Measurements from ENCODE around the gene ALAS1. TPM values are rescaled to one million over a fixed set of nuclear protein-coding genes. Genes with fewer than 3 reads are reported as not detected.

Gene ALAS1
- total RNA-seq, 1 experiment from 2014 or later = 89.4 TPM

- no peak for DNase-seq (ENCODE audit: low read depth, low spot score)
- H3K27me3 ChIP-seq (ENCODE audit: control insufficient read depth, insufficient read depth, low read length) = no peaks in the 10 kb centered on the region
- no peaks in the 10 kb centered on the region for H3K4me1 ChIP-seq (ENCODE audit: control insufficient read depth, insufficient read depth, low read length)
- no peaks in the 10 kb centered on the region for H3K9me3 ChIP-seq (ENCODE audit: control insufficient read depth, insufficient read depth, low read depth, low read length)
- CTCF ChIA-PET = no interaction called here
- POLR2A ChIA-PET = no interaction called here
- intact Hi-C loops (cut with micrococcal nuclease; ENCODE audit: unreplicated experiment) = no loop called here
- ATAC-seq = no peak
- TF ChIP-seq CTCF (IDR thresholded peaks at IDR 0.05) (no peak), SIN3A (IDR thresholded peaks at IDR 0.05; ENCODE audit: borderline replicate concordance, insufficient read depth, low read depth, low read length) (no peak)
- no peak overlapping the region for H3K27ac ChIP-seq (ENCODE audit: low read length)
- in situ Hi-C loops (cut with HindIII; ENCODE audit: low pct_unique_long_range_greater_than_20kb, low sequenced_read_pairs) = no loop called here
- H3K4me3 ChIP-seq (ENCODE audit: low read depth in 2 of 2, low read length in 2 of 2) = no peak overlapping the region
- peaks cover 17% of the 10 kb centered on the region for H3K36me3 ChIP-seq (ENCODE audit: control insufficient read depth, insufficient read depth, low read length)
- no TSS peak for BruUV-seq (replicated peaks)
Measured at GRCh38 chr3:52253314-52254304, 55.6 kb downstream of the ALAS1 start.

- ChIA-PET POLR2A (no interaction called here), CTCF (no interaction called here)
- TF ChIP-seq SIN3A (IDR thresholded peaks at IDR 0.05; ENCODE audit: borderline replicate concordance, insufficient read depth, low read depth, low read length) (no peak), REST (IDR thresholded peaks at IDR 0.05; ENCODE audit: insufficient read depth in 1 of 2, low read depth in 2 of 2, low read length in 1 of 2) (no peak), POLR2AphosphoS5 (IDR thresholded peaks at IDR 0.05; ENCODE audit: low read depth, low read length) (no peak), TCF7L2 (IDR thresholded peaks at IDR 0.05; ENCODE audit: low read depth, low read length) (no peak), CTCF (IDR thresholded peaks at IDR 0.05) (no peak)
- Histone ChIP-seq H3K36me3 (ENCODE audit: control insufficient read depth, insufficient read depth, low read length) (peaks cover 26% of the 10 kb centered on the region), H3K9me3 (ENCODE audit: control insufficient read depth, insufficient read depth, low read depth, low read length) (no peaks in the 10 kb centered on the region), H3K4me1 (ENCODE audit: control insufficient read depth, insufficient read depth, low read length) (no peaks in the 10 kb centered on the region), H3K27ac (ENCODE audit: low read length) (no peak overlapping the region), H3K27me3 (ENCODE audit: control insufficient read depth, insufficient read depth, low read length) (no peaks in the 10 kb centered on the region), H3K4me3 (ENCODE audit: low read depth in 2 of 2, low read length in 2 of 2) (no peak overlapping the region)
- intact Hi-C loops (cut with micrococcal nuclease; ENCODE audit: unreplicated experiment) (no loop called here), in situ Hi-C loops (cut with HindIII; ENCODE audit: low pct_unique_long_range_greater_than_20kb, low sequenced_read_pairs) (no loop called here)
- ATAC-seq (no peak), DNase-seq (ENCODE audit: low read depth, low spot score) (no peak)
- no TSS peak for BruUV-seq (replicated peaks)
Measured at GRCh38 chr3:52254608-52255007, 56.6 kb downstream of the ALAS1 start.
